Body of pancreas (tissue), 2 donors: ENCODE measurements around the gene ZNF771. TPM values are rescaled to one million over a fixed set of nuclear protein-coding genes. Genes with fewer than 3 reads are reported as not detected.

Source experiments
- small RNA-seq: library from RNA; depleted of rRNA; stranded (forward); fragments of <200 nt; gene quantifications from one replicate; pipeline ENCODE3, GENCODE V24; 2016
- total RNA-seq, 2 donors: library from RNA; depleted of rRNA; stranded (reverse); fragments of >200 nt; gene quantifications; one replicate each; pipeline ENCODE4 v1.1.0, GENCODE V29; 2016

ZNF771 gene
- total RNA-seq, 2 donors from 2014 or later: 16.6 to 18.8 TPM

Small RNAs within 50 kb of the gene (small RNA-seq; reads per million reads assigned to genes)
- not detected for gene RF00019
- gene RF00406: not detected

Other genes starting within 250 kb of the ZNF771 start
- gene CORO1A, start 224.0 kb upstream of the ZNF771 start, total RNA-seq: 10 to 100 TPM in 1 of 2 donors, 1 to 10 TPM in 1; 8.2 to 17.4 TPM
- 10 to 100 TPM; 47.5 to 54.7 TPM for gene BOLA2B, start 213.9 kb upstream of the ZNF771 start, total RNA-seq
- gene SLX1A, start 213.7 kb upstream of the ZNF771 start, total RNA-seq: 10 to 100 TPM; 41.5 to 65.3 TPM
- 10 to 100 TPM in 1 of 2 donors, 1 to 10 TPM in 1; 5.7 to 63.3 TPM for gene SULT1A3, start 208.4 kb upstream of the ZNF771 start, total RNA-seq
- gene NPIPB13, start 159.1 kb upstream of the ZNF771 start, total RNA-seq: 1 to 10 TPM in 1 of 2 donors, under 1 TPM in 1; 0.33 to 3.1 TPM
- gene CD2BP2, start 52.3 kb upstream of the ZNF771 start, total RNA-seq: 10 to 100 TPM; 19.8 to 20.2 TPM
- 10 to 100 TPM; 17.9 to 22.1 TPM for gene TBC1D10B, start 37.1 kb upstream of the ZNF771 start, total RNA-seq
- not detected for gene MYL11, start 32.8 kb upstream of the ZNF771 start, total RNA-seq
- gene SEPTIN1, start 25.0 kb upstream of the ZNF771 start, total RNA-seq: under 1 TPM; 0.26 to 0.33 TPM
- 10 to 100 TPM in 1 of 2 donors, 1 to 10 TPM in 1; 9.3 to 12.2 TPM for gene ZNF48, start 12.2 kb upstream of the ZNF771 start, total RNA-seq
- gene DCTPP1, start 22.4 kb downstream of the ZNF771 start, total RNA-seq: 10 to 100 TPM in 1 of 2 donors, 1 to 10 TPM in 1; 3.3 to 15.0 TPM
- gene SEPHS2, start 38.3 kb downstream of the ZNF771 start, total RNA-seq: 10 to 100 TPM; 28.0 to 29.6 TPM
- 1 to 10 TPM; 1.3 to 9.2 TPM for gene ITGAL, start 65.1 kb downstream of the ZNF771 start, total RNA-seq
- 10 to 100 TPM; 17.8 to 24.1 TPM for gene ZNF768, start 119.0 kb downstream of the ZNF771 start, total RNA-seq
- 10 to 100 TPM; 10.2 to 11.4 TPM for gene ZNF747, start 127.3 kb downstream of the ZNF771 start, total RNA-seq
- gene ZNF764, start 150.8 kb downstream of the ZNF771 start, total RNA-seq: 10 to 100 TPM in 1 of 2 donors, 1 to 10 TPM in 1; 8.3 to 23.7 TPM
- gene ZNF688, start 164.1 kb downstream of the ZNF771 start, total RNA-seq: 10 to 100 TPM; 19.2 to 27.4 TPM
- gene ZNF785, start 178.1 kb downstream of the ZNF771 start, total RNA-seq: 10 to 100 TPM; 10.9 to 16.1 TPM
- 1 to 10 TPM; 4.6 to 7.0 TPM for gene ZNF689, start 202.8 kb downstream of the ZNF771 start, total RNA-seq
- 10 to 100 TPM; 20.5 to 65.6 TPM for gene PRR14, start 243.4 kb downstream of the ZNF771 start, total RNA-seq